Iris pigment epithelial cell (primary cell): ENCODE data around the gene ZFP69B.

Experiments
- DNase-seq: peaks from one replicate; pipeline ENCODE4 v3.0.0-alpha.2; 2011; ENCODE audit warnings: low read depth

ZFP69B gene

GRCh38 chr1:40449684-40450494 lies at the start of gene ZFP69B:
Gene ZFP69B, plus strand, starts transcription at chr1:40450476. Its CDS starts 486 bp downstream, at chr1:40450962.
- peak; percentile 92 for DNase-seq

GRCh38 chr1:40401473-40402201 lies 48.6 kb upstream of the ZFP69B start:
- no peak for DNase-seq

- peak; percentile 77 for DNase-seq
Observed at GRCh38 chr1:40404670-40405462, 45.4 kb upstream of the ZFP69B start.

- DNase-seq, result no peak
Observed at GRCh38 chr1:40405812-40406211, 44.5 kb upstream of the ZFP69B start.

GRCh38 chr1:40407453-40407852 lies 42.8 kb upstream of the ZFP69B start:
- no peak for DNase-seq

GRCh38 chr1:40409467-40409866 lies 40.8 kb upstream of the ZFP69B start:
- DNase-seq, result no peak

- no peak for DNase-seq
Observed at GRCh38 chr1:40411294-40411693, 39.0 kb upstream of the ZFP69B start.

- DNase-seq, result no peak
Observed at GRCh38 chr1:40411843-40412242, 38.4 kb upstream of the ZFP69B start.

- DNase-seq, result no peak
Observed at GRCh38 chr1:40413527-40414252, 36.6 kb upstream of the ZFP69B start.

GRCh38 chr1:40414331-40414730 lies 35.9 kb upstream of the ZFP69B start:
- no peak for DNase-seq

- no peak for DNase-seq
Observed at GRCh38 chr1:40416709-40417108, 33.6 kb upstream of the ZFP69B start.

GRCh38 chr1:40421431-40422384 lies 28.6 kb upstream of the ZFP69B start:
- peak; percentile 31 for DNase-seq

GRCh38 chr1:40422630-40423263 lies 27.5 kb upstream of the ZFP69B start:
- DNase-seq, result no peak

GRCh38 chr1:40423264-40423642 lies 27.0 kb upstream of the ZFP69B start:
- DNase-seq, result no peak

- no peak for DNase-seq
Observed at GRCh38 chr1:40423951-40424618, 26.2 kb upstream of the ZFP69B start.

- DNase-seq, result no peak
Observed at GRCh38 chr1:40425198-40425597, 25.1 kb upstream of the ZFP69B start.

GRCh38 chr1:40431385-40431784 lies 18.9 kb upstream of the ZFP69B start:
- DNase-seq, result no peak

- no peak for DNase-seq
Observed at GRCh38 chr1:40432644-40433390, 17.5 kb upstream of the ZFP69B start.

- peak; percentile 54 for DNase-seq
Observed at GRCh38 chr1:40435471-40435870, 14.8 kb upstream of the ZFP69B start.
